ENCODE data around the gene NOVA2. TPM values are rescaled to one million over a fixed set of nuclear protein-coding genes. Genes with fewer than 3 reads are reported as not detected.
A peak's percentile ranks its signal among the peaks of the same experiment; 100 is the strongest.

Gene NOVA2
- polyA plus RNA-seq, 3 donors = not detected

DNA sequence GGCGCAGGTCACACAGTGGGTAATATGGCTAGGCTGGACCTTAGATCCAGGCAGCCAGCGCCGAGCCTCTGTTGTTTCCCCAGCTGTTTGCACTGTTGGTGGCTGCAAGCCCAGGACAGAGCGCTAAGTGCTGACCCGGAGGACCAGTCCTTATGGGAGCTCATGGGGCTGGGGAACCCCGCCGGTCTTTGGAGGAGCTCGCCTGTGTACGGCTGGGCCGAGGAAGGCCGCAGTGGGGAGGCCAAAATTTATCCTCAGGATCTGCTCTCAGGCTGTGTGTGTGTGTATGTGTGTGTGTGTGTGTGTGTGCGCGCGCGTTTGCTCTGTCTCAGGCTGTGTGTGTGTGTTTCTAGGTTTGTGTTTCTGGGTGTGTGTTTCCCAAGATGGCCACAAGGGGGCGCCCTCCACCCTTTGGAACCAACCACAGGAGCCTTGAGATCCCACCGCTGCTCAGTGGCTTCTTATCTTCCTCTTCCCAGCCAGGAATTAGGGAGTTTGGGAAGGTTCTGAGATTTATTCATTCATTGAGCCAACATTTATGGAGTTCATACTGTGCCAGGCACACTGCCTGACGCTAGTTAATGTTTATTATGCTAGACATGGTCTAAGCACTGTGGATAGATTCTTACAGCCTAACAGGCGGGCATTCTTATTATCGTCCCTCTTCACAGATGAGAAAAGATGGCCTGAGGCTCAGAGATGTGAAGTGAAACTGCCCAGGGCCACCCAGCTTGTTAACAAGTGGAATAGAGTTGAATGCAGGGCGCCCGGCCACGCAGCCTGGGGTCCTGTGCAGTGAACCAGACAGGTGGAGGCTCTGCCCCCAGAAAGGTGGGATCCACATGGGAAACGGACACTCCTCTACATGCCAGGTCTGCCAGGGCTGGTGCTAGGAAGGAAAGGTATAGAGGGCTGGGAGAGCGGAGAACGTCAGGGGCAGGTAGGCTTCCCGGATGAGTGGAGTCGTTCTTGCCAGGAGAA lies 36.2 kb upstream of the NOVA2 start:
- Mint-ChIP-seq H3K9me3 (peaks cover 0 to 10% (median 4%) of the 10 kb centered on the region in 7 donors), H3K27me3 (ENCODE audit: low read depth in 3 of 3) (peaks cover 22 to 23% (median 22%) of the 10 kb centered on the region in 3 donors), H3K27ac (no peak overlapping the region), H3K4me1 (peaks cover 6% of the 10 kb centered on the region), H3K36me3 (peaks cover 54 to 62% of the 10 kb centered on the region in 2 donors), H3K4me3 (no peak overlapping the region)
- Histone ChIP-seq H3K27me3 (ENCODE audit: control insufficient read depth in 2 of 2, insufficient read depth in 2 of 2, low read length in 2 of 2) (peaks cover 11 to 17% of the 10 kb centered on the region in 2 donors), H3K4me1 (ENCODE audit: control insufficient read depth in 1 of 2, insufficient read depth in 2 of 2, low read length in 2 of 2) (peaks cover 5 to 7% of the 10 kb centered on the region in 2 donors), H3K4me3 (replicated peaks in 1 of 3; ENCODE audit: low read depth in 2 of 3, low read length in 3 of 3) (no peak overlapping the region), H3K79me2 (ENCODE audit: insufficient read depth, low read length) (no peaks in the 10 kb centered on the region), H4K20me1 (ENCODE audit: insufficient read depth, low read length) (peaks cover 11% of the 10 kb centered on the region), H3K36me3 (replicated peaks in 1 of 2; ENCODE audit: control insufficient read depth in 1 of 2, insufficient read depth in 2 of 2, low read length in 2 of 2) (peaks cover 9 to 33% of the 10 kb centered on the region in 2 donors), H3K9ac (ENCODE audit: insufficient read depth, low read length, poor library complexity, severe bottlenecking) (no peak overlapping the region), H2AFZ (ENCODE audit: insufficient read depth, low read depth, low read length, poor library complexity, severe bottlenecking) (no peak overlapping the region), H3K9me3 (replicated peaks in 1 of 2; ENCODE audit: control insufficient read depth in 1 of 2, insufficient read depth in 1 of 2, low read length in 2 of 2) (peaks cover 0 to 5% of the 10 kb centered on the region in 2 donors), H3K4me2 (replicated peaks; ENCODE audit: extremely low read depth, low read length, poor library complexity, severe bottlenecking) (no peak overlapping the region), H3K27ac (ENCODE audit: low read depth in 1 of 2, low read length in 2 of 2) (no peak overlapping the region)
- TF ChIP-seq, protein P1, sequence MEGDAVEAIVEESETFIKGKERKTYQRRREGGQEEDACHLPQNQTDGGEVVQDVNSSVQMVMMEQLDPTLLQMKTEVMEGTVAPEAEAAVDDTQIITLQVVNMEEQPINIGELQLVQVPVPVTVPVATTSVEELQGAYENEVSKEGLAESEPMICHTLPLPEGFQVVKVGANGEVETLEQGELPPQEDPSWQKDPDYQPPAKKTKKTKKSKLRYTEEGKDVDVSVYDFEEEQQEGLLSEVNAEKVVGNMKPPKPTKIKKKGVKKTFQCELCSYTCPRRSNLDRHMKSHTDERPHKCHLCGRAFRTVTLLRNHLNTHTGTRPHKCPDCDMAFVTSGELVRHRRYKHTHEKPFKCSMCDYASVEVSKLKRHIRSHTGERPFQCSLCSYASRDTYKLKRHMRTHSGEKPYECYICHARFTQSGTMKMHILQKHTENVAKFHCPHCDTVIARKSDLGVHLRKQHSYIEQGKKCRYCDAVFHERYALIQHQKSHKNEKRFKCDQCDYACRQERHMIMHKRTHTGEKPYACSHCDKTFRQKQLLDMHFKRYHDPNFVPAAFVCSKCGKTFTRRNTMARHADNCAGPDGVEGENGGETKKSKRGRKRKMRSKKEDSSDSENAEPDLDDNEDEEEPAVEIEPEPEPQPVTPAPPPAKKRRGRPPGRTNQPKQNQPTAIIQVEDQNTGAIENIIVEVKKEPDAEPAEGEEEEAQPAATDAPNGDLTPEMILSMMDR (IDR thresholded peaks at IDR 0.05) = peak; percentile 78
- DNase-seq = peak; percentile 50 to 67 (median 51)
- intact Hi-C loops (cut with micrococcal nuclease) = loop anchor here in 1 of 2 donors (10.0 kb wide), 1 partner anchor 185 kb away; no protein-coding TSS in a partner anchor
- WGBS (ENCODE audit: insufficient coverage) = 87% methylated on average over 22 of the region's 28 CpGs

DNA sequence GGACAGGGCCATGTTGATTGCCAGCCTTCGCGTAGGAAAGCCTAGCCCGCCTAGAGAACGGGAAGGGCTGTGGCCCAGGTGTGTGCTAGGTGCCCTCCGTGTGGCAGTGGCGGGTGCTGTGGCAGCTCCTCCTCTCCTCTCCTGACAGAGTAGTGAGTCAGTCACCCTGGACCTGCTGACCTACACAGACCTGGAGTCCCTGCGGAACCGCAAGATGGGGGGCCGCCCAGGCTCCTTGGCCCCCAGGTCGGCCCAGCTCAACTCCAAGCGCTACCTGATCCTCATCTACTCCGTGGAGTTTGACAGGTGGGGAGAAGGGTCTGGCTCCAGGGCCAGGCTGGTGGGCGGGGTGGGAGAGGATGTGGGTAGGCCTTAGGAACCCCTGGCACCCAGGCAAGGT lies 32.7 kb upstream of the NOVA2 start:
- H3K36me3 Mint-ChIP-seq = peaks cover 54 to 61% of the 10 kb centered on the region in 2 donors
- Histone ChIP-seq H3K36me3 (replicated peaks in 1 of 2; ENCODE audit: control insufficient read depth in 1 of 2, insufficient read depth in 2 of 2, low read length in 2 of 2) (peaks cover 16 to 44% of the 10 kb centered on the region in 2 donors), H3K27me3 (ENCODE audit: control insufficient read depth in 2 of 2, insufficient read depth in 2 of 2, low read length in 2 of 2) (no peaks in the 10 kb centered on the region), H3K9ac (ENCODE audit: insufficient read depth, low read length, poor library complexity, severe bottlenecking) (no peak overlapping the region), H3K27ac (ENCODE audit: low read depth in 1 of 2, low read length in 2 of 2) (no peak overlapping the region), H4K20me1 (ENCODE audit: insufficient read depth, low read length) (peaks cover 11% of the 10 kb centered on the region), H2AFZ (ENCODE audit: insufficient read depth, low read depth, low read length, poor library complexity, severe bottlenecking) (no peak overlapping the region), H3K9me3 (replicated peaks in 1 of 2; ENCODE audit: control insufficient read depth in 1 of 2, insufficient read depth in 1 of 2, low read length in 2 of 2) (no peaks in the 10 kb centered on the region), H3K4me1 (ENCODE audit: control insufficient read depth in 1 of 2, insufficient read depth in 2 of 2, low read length in 2 of 2) (no peaks in the 10 kb centered on the region), H3K79me2 (ENCODE audit: insufficient read depth, low read length) (no peaks in the 10 kb centered on the region), H3K4me3 (replicated peaks in 1 of 3; ENCODE audit: low read depth in 2 of 3, low read length in 3 of 3) (no peak overlapping the region), H3K4me2 (replicated peaks; ENCODE audit: extremely low read depth, low read length, poor library complexity, severe bottlenecking) (no peak overlapping the region)
- H3K27me3 Mint-ChIP-seq (ENCODE audit: low read depth in 3 of 3) = peaks cover 0 to 2% (median 1%) of the 10 kb centered on the region in 3 donors
- H3K9me3 Mint-ChIP-seq = peaks cover 0 to 2% (median 0%) of the 10 kb centered on the region in 7 donors
- H3K4me3 Mint-ChIP-seq = no peak overlapping the region
- DNase-seq = no peak
- no peak overlapping the region for H3K27ac Mint-ChIP-seq
- 96% methylated on average over 7 of the region's 13 CpGs for WGBS (ENCODE audit: insufficient coverage)
- intact Hi-C loops (cut with micrococcal nuclease) = no loop called here
- TF ChIP-seq, protein P1 (IDR thresholded peaks at IDR 0.05) = no peak
- no peaks in the 10 kb centered on the region for H3K4me1 Mint-ChIP-seq

All from CD14-positive monocyte (primary cell).